Measurements from ENCODE around the gene WDFY2. TPM values are rescaled to one million over a fixed set of nuclear protein-coding genes. Genes with fewer than 3 reads are reported as not detected.

WDFY2 gene
- total RNA-seq, 1 experiment from 2014 or later = 25.7 TPM

GRCh38 chr13:51739027-51739764, 154.9 kb downstream of the WDFY2 start (continued):
- TF ChIP-seq ATF2 (CRISPR knock-in tag; IDR thresholded peaks at IDR 0.05; ENCODE audit: borderline replicate concordance, low read depth) (no peak), ZNF425 (CRISPR knock-in tag; conservative IDR thresholded peaks at IDR 0.05) (no peak), ZNF317 (CRISPR knock-in tag; IDR thresholded peaks at IDR 0.05; ENCODE audit: borderline replicate concordance, low read depth) (no peak), RORB (CRISPR knock-in tag; IDR thresholded peaks at IDR 0.05) (no peak), ZSCAN18 (CRISPR knock-in tag; IDR thresholded peaks at IDR 0.05) (no peak), MXD4 (CRISPR knock-in tag; IDR thresholded peaks at IDR 0.05; ENCODE audit: borderline replicate concordance) (no peak), NR2C2 (CRISPR knock-in tag; IDR thresholded peaks at IDR 0.05) (no peak), E2F5 (CRISPR knock-in tag; IDR thresholded peaks at IDR 0.05) (no peak), ZBTB43 (CRISPR knock-in tag; IDR thresholded peaks at IDR 0.05) (no peak), JUN (CRISPR knock-in tag; IDR thresholded peaks at IDR 0.05) (no peak), ARID4B (CRISPR knock-in tag; IDR thresholded peaks at IDR 0.05; ENCODE audit: borderline replicate concordance) (no peak)

- no peak overlapping the region for H3K4me3 Mint-ChIP-seq
- DNase-seq (ENCODE audit: low spot score) (no peak), ATAC-seq (no peak)
- no peaks in the 10 kb centered on the region for H3K27me3 Mint-ChIP-seq (ENCODE audit: low read depth)
- no peak overlapping the region for H3K27ac Mint-ChIP-seq
- ChIA-PET POLR2A (interaction anchor here (0.7 kb wide), 1 partner anchor 62 kb away, joined by 3 read pairs; no protein-coding TSS in a partner anchor), CTCF (no interaction called here)
- H3K9me3 Mint-ChIP-seq = no peaks in the 10 kb centered on the region
- H3K4me1 Mint-ChIP-seq = no peaks in the 10 kb centered on the region
- peaks cover 31% of the 10 kb centered on the region for H3K36me3 Mint-ChIP-seq
- TF ChIP-seq MLX (CRISPR knock-in tag; IDR thresholded peaks at IDR 0.05) (no peak), PRDM15 (CRISPR knock-in tag; IDR thresholded peaks at IDR 0.05) (no peak), ZNF219 (CRISPR knock-in tag; IDR thresholded peaks at IDR 0.05; ENCODE audit: borderline replicate concordance) (no peak), SMAD3 (CRISPR knock-in tag; IDR thresholded peaks at IDR 0.05; ENCODE audit: borderline replicate concordance) (no peak), MAX (CRISPR knock-in tag; IDR thresholded peaks at IDR 0.05) (no peak), ZNF263 (CRISPR knock-in tag; IDR thresholded peaks at IDR 0.05; ENCODE audit: low read depth) (no peak), SMAD4 (CRISPR knock-in tag; IDR thresholded peaks at IDR 0.05) (no peak)
Measured at GRCh38 chr13:51740698-51741097, 156.4 kb downstream of the WDFY2 start.

Data from WTC11 (cell line).